NCI-H1417 treated with DMSO at 0.1 percent for 48 hours (cell line): ENCODE measurements around the gene CRY1.

Experiments
- DNase-seq: peaks from one replicate; lab custom pipeline; 2025; lab: John Stamatoyannopoulos, UW

The CRY1 gene

GRCh38 chr12:106960443-106960842 lies 132.9 kb downstream of the CRY1 start:
- DNase-seq = no peak

DNA sequence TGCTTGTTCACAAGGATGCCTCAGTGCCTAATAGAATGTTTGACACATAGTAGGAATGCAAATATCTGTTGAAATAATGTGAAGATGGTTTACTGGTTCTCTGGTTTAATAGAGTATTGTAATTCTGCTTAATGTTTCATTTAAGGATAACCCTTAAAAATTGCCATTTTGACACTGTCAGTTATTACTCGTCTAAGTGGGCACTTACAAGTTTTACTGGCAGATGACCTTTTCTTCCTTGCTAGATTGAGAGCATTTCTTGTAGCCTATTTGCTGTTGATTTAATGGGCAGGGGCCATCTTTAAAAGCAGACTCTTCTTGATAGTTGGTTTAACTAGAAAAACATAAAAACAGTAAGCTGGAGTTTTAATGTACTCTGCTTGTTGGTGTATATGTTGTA lies 135.8 kb downstream of the CRY1 start:
- no peak for DNase-seq

DNA sequence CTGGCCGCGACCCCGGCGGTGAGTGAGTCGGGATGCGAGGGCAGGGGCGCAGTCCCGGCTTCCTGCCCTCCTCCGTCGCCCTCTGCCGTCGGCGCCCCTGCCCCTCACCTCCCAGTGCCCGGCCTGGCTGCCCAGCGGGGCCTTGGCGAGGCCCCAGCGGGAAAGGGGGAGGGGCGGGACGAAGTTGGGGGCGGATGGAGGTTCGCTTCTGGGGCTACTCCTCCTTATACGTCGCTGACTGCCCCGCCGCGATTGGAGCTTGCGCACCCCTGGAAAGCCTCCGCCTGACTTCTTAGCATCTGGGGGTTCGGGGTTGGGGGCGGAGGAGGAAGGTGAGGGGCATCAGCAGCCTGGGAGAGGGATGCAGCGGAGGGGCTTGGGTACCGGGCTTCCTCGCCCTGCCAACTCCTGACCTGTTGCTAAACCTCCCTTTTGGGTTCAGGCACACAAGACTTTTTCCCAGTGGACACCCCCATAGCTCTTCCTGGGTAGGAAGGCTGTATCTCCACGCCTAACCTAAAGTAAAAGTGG lies 137.2 kb downstream of the CRY1 start:
- no peak for DNase-seq

DNA sequence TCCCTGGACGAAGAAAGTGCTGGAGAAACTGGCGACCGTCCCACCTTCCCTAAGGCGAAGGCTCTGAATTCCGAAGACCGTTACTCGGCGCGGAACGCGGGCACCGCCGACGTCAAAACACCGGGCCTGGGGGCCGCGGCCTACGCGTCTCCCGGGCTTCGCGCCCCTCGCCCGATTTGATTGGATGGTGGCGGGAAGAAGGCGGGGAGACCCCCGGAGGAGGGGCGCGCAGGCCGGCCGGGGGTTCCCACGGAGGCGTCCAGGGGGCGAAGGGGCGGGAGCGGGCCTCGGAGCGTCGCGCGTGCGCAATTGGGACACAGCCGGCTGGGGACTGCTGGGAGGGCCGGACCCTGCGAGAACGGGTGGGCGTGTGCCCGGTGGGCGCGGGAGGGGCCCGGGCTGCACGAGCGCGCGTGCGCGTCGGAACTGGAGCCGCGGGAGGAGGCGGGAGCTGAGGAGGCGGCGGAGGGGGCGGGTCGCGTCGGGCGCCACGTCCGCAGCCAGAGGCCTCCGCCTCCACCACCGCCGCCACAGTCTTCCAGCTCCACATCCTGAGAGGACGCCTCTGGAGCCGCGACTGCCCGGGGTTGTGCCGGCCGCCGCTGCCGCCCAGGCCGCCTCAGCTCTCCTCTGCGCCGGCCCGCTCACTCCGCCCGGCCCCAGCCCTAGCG lies 137.8 kb downstream of the CRY1 start, which contains the start of gene TMEM263:
TMEM263 (plus strand) TSS at position 531 of the 671 bp plus-strand sequence. CDS start 11,210 bp downstream, outside the sequence.
- DNase-seq = peak; percentile 93

DNA sequence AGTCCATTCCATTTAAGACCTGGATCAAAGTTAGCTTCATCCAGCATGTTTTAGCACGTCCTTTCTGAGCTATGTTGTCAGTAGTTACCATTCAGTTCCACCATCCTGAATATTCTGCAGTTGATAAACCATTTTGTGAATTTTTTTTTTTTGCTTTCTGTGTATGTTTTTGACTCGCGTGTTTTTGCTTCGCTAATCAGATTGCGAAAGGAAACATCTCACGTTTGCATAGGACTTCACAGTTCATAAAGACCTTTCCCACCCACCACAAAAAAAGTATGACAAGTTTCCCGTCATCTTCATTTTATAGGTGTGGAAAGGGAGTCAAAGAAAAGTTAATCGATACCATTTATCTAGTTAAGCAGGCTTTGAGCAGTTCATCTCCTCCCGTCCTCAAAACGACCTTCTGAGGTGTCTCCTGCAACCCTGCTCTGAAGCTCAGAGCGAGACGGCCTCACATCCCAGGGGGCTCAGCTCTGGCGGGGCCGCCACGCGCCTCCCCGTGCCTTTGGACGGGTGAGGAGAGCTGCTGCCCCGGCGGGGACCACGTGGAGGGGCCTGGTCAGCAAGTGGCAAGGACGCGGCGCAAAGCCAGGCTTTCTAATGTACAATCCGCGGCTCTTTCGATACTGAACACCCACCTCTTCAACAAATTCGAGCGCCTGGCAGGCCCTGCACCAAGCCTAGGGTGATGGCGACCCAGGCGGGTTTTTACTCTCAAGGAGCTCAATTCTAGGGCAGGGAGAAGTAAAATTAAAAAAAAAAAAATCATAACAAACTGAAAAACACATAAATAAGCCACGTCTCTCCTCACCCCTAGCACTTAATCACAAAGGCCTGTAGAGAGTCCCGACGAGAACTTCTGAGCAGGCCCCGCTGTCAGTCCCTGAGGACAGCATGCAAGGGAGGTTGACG lies 138.6 kb downstream of the CRY1 start:
- DNase-seq = no peak

- DNase-seq = no peak
These were observed 139.7 kb downstream of the CRY1 start for GRCh38 chr12:106953352-106954250.

DNA sequence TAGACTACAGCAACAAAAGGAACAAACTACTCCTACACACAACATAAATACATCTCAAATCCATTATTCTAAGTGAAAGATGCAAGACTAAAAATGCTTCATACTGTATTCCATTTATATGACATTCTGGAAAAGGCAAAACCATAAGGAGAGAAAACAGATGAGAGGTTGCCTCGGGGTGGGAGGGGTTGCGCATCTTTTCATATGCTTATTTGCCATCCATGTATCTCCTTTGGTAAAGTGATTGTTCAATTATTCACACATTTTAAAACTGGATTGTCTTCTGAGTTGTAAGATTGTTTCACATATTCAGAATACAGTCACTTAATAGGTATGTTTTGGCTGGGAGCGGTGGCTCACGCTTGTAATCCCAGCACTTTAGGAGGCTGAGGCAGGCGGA lies 142.8 kb downstream of the CRY1 start:
- no peak for DNase-seq

DNA sequence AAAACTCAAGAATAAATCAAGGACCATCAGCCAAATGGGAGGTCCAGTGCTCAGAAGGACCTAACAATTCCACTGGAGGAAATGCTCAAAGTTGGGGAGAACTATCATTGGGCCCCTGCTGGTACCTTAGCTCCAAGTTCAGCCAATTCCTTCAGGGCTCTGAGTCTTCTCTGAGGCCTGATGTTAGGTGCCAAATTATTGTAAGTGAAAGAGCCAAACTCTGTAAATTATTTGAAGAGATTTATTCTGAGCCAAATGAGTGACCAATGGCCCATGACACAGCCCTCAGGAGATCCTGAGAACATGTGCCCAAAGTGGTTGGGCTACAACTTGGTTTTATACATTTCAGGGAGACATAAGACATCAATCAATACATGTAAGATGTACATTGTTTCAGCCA lies 145.9 kb downstream of the CRY1 start:
- DNase-seq = no peak

DNA sequence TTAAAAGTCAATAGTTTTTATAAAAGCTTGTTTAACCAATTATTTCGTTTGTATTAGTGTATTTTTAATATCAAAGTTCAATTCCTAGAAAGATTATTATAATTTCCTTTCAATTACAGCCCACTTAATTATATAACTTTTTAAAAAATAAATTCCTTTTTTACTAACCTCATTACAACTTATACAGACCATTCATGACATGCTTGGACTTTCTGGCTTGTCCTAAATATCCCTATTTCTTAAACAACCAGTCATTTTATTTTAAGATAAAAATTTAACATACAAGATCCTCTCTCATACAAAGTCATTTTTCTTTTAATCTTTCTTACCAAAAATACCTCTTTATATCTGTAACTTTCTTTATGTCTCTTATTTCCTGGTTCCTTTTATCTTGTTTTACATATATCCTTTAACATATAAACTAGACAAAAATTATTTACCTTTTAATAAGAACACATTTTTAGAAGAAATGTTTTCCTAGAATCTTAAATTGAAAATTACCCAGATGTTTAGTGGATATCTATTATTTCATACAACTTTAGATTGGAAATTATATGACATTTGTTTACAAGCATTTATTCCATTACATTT lies 148.0 kb downstream of the CRY1 start:
- DNase-seq = no peak

DNA sequence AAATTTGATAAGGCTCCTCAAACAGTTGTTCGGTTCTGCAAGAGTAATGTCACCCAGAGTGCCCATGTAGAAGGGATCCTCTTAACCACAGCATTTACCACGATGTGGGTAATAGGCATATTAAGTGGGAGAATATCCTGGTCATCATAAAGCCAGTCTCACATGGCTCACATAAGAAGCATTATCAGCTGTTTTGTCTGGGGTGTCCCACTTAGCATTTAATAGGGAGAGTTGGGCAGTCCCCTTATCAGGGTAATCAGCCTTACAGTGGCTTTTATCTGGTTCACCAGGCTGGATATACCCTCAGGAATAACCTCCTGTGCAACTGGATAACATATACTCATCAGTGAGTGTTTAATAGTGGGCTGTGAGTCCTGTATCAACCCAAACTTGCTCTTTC lies 150.6 kb downstream of the CRY1 start:
- DNase-seq = no peak

DNA sequence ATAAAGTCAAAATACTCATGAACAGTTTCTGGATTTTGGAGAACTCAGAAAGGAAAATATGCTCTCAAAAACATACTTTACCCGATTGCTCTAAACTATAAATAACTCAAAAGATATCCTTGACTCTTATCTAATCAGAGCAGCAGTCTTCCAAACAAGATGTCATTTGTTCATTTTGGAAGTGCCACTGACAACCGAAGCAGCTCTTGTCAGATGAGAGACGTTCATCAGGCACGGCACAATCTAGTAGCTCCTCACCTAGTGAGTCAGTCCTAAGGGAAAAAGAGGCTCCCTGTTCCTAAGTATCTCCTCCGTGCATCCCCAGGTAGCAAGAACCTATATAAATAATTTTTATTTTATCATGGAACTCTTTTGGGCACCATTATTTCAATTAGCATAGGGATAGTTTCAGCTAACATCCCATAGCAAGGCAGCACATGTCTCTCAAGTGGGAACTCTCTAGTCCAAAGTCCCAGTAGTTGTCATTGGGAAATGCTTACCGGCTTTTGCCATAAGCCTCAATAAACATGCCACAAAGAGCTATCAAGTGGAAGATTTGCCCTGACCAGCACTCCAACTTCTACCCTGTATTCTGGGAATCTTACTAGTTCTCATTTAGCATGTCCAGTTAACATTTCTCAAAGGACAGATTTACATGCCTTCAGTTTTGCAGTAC lies 151.7 kb downstream of the CRY1 start:
- no peak for DNase-seq
